Activated CD4-positive, alpha-beta memory T cell treated with anti-CD3 and anti-CD28 coated beads, Interleukin-2, amount 10 ng/mL, durations not matched to agents 7 days and 5 days (primary cell): ENCODE data around the gene A1CF. TPM values are rescaled to one million over a fixed set of nuclear protein-coding genes. Genes with fewer than 3 reads are reported as not detected.

Experiments used
- CTCF ChIA-PET: fragments of 350-600 bp; sonication (Branson Sonifier 250); formaldehyde crosslinking; loops from one replicate; lab custom pipeline; 2021; ENCODE audit warnings: antibody characterized with exemption, inconsistent platforms; lab: Charles Lee
- POLR2A ChIA-PET: fragments of 350-600 bp; sonication (Branson Sonifier 250); formaldehyde crosslinking; loops from one replicate; lab custom pipeline; 2021; ENCODE audit warnings: antibody characterized with exemption; lab: Charles Lee
- DNase-seq: peaks from one replicate; pipeline ENCODE4 v3.0.0-alpha.2; 2020
- H3K27ac Mint-ChIP-seq: one replicate; pipeline ENCODE4 v1.8.0; 2021; ENCODE audit warnings: mild to moderate bottlenecking, mixed read lengths
- H3K27me3 Mint-ChIP-seq: one replicate; pipeline ENCODE4 v1.8.0; 2021; ENCODE audit warnings: mixed read lengths
- H3K36me3 Mint-ChIP-seq: one replicate; pipeline ENCODE4 v1.8.0; 2021; ENCODE audit warnings: low read depth, mixed read lengths
- H3K4me1 Mint-ChIP-seq: one replicate; pipeline ENCODE4 v1.8.0; 2021; ENCODE audit warnings: mixed read lengths
- H3K4me3 Mint-ChIP-seq: one replicate; pipeline ENCODE4 v1.8.0; 2021; ENCODE audit warnings: mild to moderate bottlenecking, mixed read lengths
- H3K9me3 Mint-ChIP-seq: one replicate; pipeline ENCODE4 v1.8.0; 2021; ENCODE audit warnings: mixed read lengths
- total RNA-seq, 2 experiments: library from RNA; stranded (reverse); gene quantifications; one replicate each; pipeline ENCODE4 v1.2.3, GENCODE V29; 2021

The A1CF gene
- total RNA-seq, 2 experiments from 2014 or later, result not detected

GRCh38 chr10:50853557-50853956 is 31.9 kb downstream of the A1CF start:
- no peaks in the 10 kb centered on the region for H3K36me3 Mint-ChIP-seq
- H3K4me1 Mint-ChIP-seq, result no peaks in the 10 kb centered on the region
- peaks cover 14% of the 10 kb centered on the region for H3K27me3 Mint-ChIP-seq
- ChIA-PET CTCF (no interaction called here), POLR2A (no interaction called here)
- no peaks in the 10 kb centered on the region for H3K9me3 Mint-ChIP-seq
- no peak overlapping the region for H3K4me3 Mint-ChIP-seq
- DNase-seq, result no peak
- no peak overlapping the region for H3K27ac Mint-ChIP-seq

- no peak for DNase-seq
- Mint-ChIP-seq H3K36me3 (no peaks in the 10 kb centered on the region), H3K4me1 (no peaks in the 10 kb centered on the region), H3K4me3 (no peak overlapping the region), H3K27ac (no peak overlapping the region), H3K27me3 (peaks cover 9% of the 10 kb centered on the region), H3K9me3 (no peaks in the 10 kb centered on the region)
- ChIA-PET CTCF (interaction anchor here (0.6 kb wide), 1 partner anchor 909 kb away, joined by 3 read pairs; no protein-coding TSS in a partner anchor), POLR2A (no interaction called here)
Observed at GRCh38 chr10:50851884-50852671, 33.3 kb downstream of the A1CF start.

- ChIA-PET POLR2A (no interaction called here), CTCF (no interaction called here)
- Mint-ChIP-seq H3K27ac (no peak overlapping the region), H3K27me3 (peaks cover 12% of the 10 kb centered on the region), H3K36me3 (no peaks in the 10 kb centered on the region), H3K9me3 (no peaks in the 10 kb centered on the region), H3K4me3 (no peak overlapping the region), H3K4me1 (no peaks in the 10 kb centered on the region)
- no peak for DNase-seq
Observed at GRCh38 chr10:50850578-50851230, 34.7 kb downstream of the A1CF start.

- Mint-ChIP-seq H3K4me3 (no peak overlapping the region), H3K4me1 (no peaks in the 10 kb centered on the region), H3K36me3 (no peaks in the 10 kb centered on the region), H3K27me3 (peaks cover 5% of the 10 kb centered on the region), H3K27ac (no peak overlapping the region), H3K9me3 (no peaks in the 10 kb centered on the region)
- CTCF ChIA-PET, result no interaction called here
- POLR2A ChIA-PET, result no interaction called here
- DNase-seq, result no peak
Observed at GRCh38 chr10:50846753-50847152, 38.7 kb downstream of the A1CF start.

- POLR2A ChIA-PET, result no interaction called here
- H3K27ac Mint-ChIP-seq, result no peak overlapping the region
- H3K36me3 Mint-ChIP-seq, result no peaks in the 10 kb centered on the region
- no peak for DNase-seq
- peaks cover 9% of the 10 kb centered on the region for H3K27me3 Mint-ChIP-seq
- CTCF ChIA-PET, result no interaction called here
- H3K4me1 Mint-ChIP-seq, result no peaks in the 10 kb centered on the region
- H3K9me3 Mint-ChIP-seq, result no peaks in the 10 kb centered on the region
- H3K4me3 Mint-ChIP-seq, result no peak overlapping the region
Observed at GRCh38 chr10:50837095-50837494, 48.3 kb downstream of the A1CF start.

GRCh38 chr10:50832171-50832751 is 53.2 kb downstream of the A1CF start:
- no peaks in the 10 kb centered on the region for H3K4me1 Mint-ChIP-seq
- ChIA-PET CTCF (no interaction called here), POLR2A (no interaction called here)
- peaks cover 19% of the 10 kb centered on the region for H3K27me3 Mint-ChIP-seq
- no peak for DNase-seq
- no peaks in the 10 kb centered on the region for H3K9me3 Mint-ChIP-seq
- H3K4me3 Mint-ChIP-seq, result no peak overlapping the region
- no peak overlapping the region for H3K27ac Mint-ChIP-seq
- no peaks in the 10 kb centered on the region for H3K36me3 Mint-ChIP-seq

GRCh38 chr10:50830066-50830465 is 55.4 kb downstream of the A1CF start:
- Mint-ChIP-seq H3K27me3 (peaks cover 21% of the 10 kb centered on the region), H3K9me3 (no peaks in the 10 kb centered on the region), H3K4me3 (no peak overlapping the region), H3K4me1 (no peaks in the 10 kb centered on the region), H3K27ac (no peak overlapping the region), H3K36me3 (no peaks in the 10 kb centered on the region)
- ChIA-PET POLR2A (no interaction called here), CTCF (no interaction called here)
- no peak for DNase-seq

GRCh38 chr10:50824782-50825181 is 60.6 kb downstream of the A1CF start:
- ChIA-PET CTCF (no interaction called here), POLR2A (no interaction called here)

GRCh38 chr10:50823789-50824188 is 61.6 kb downstream of the A1CF start:
- H3K4me3 Mint-ChIP-seq, result no peak overlapping the region
- H3K9me3 Mint-ChIP-seq, result no peaks in the 10 kb centered on the region
- H3K4me1 Mint-ChIP-seq, result no peaks in the 10 kb centered on the region
- ChIA-PET CTCF (no interaction called here), POLR2A (no interaction called here)
- DNase-seq, result no peak
- H3K27me3 Mint-ChIP-seq, result peaks cover 24% of the 10 kb centered on the region
- no peak overlapping the region for H3K27ac Mint-ChIP-seq
- H3K36me3 Mint-ChIP-seq, result no peaks in the 10 kb centered on the region

More at GRCh38 chr10:50824782-50825181, 60.6 kb downstream of the A1CF start:
- no peak for DNase-seq
- no peak overlapping the region for H3K27ac Mint-ChIP-seq
- no peak overlapping the region for H3K4me3 Mint-ChIP-seq
- no peaks in the 10 kb centered on the region for H3K36me3 Mint-ChIP-seq
- H3K9me3 Mint-ChIP-seq, result no peaks in the 10 kb centered on the region
- H3K27me3 Mint-ChIP-seq, result peaks cover 18% of the 10 kb centered on the region
- no peaks in the 10 kb centered on the region for H3K4me1 Mint-ChIP-seq

GRCh38 chr10:50809596-50809995 is 75.8 kb downstream of the A1CF start:
- H3K4me1 Mint-ChIP-seq, result no peaks in the 10 kb centered on the region
- POLR2A ChIA-PET, result no interaction called here
- H3K27me3 Mint-ChIP-seq, result peaks cover 7% of the 10 kb centered on the region

GRCh38 chr10:50807851-50808776 is 77.3 kb downstream of the A1CF start:
- ChIA-PET POLR2A (no interaction called here), CTCF (no interaction called here)
- peaks cover 4% of the 10 kb centered on the region for H3K27me3 Mint-ChIP-seq
- no peak overlapping the region for H3K4me3 Mint-ChIP-seq
- H3K36me3 Mint-ChIP-seq, result no peaks in the 10 kb centered on the region
- no peaks in the 10 kb centered on the region for H3K4me1 Mint-ChIP-seq
- no peak overlapping the region for H3K27ac Mint-ChIP-seq
- no peak for DNase-seq
- no peaks in the 10 kb centered on the region for H3K9me3 Mint-ChIP-seq

More at GRCh38 chr10:50809596-50809995, 75.8 kb downstream of the A1CF start:
- no peaks in the 10 kb centered on the region for H3K36me3 Mint-ChIP-seq
- CTCF ChIA-PET, result no interaction called here
- H3K4me3 Mint-ChIP-seq, result no peak overlapping the region
- H3K9me3 Mint-ChIP-seq, result no peaks in the 10 kb centered on the region
- H3K27ac Mint-ChIP-seq, result no peak overlapping the region
- DNase-seq, result no peak

- Mint-ChIP-seq H3K27ac (no peak overlapping the region), H3K9me3 (no peaks in the 10 kb centered on the region), H3K4me1 (no peaks in the 10 kb centered on the region), H3K4me3 (no peak overlapping the region), H3K27me3 (peaks cover 5% of the 10 kb centered on the region), H3K36me3 (no peaks in the 10 kb centered on the region)
- POLR2A ChIA-PET, result no interaction called here
- CTCF ChIA-PET, result no interaction called here
- no peak for DNase-seq
Observed at GRCh38 chr10:50805981-50806622, 79.3 kb downstream of the A1CF start.
